Smooth muscle cell (in vitro differentiated cells): ENCODE measurements around the gene MICAL1. TPM values are rescaled to one million over a fixed set of nuclear protein-coding genes. Genes with fewer than 3 reads are reported as not detected.

ENCODE experiments used
- DNase-seq: peaks from one replicate; lab custom pipeline; 2025; ENCODE audit not compliant: unreplicated experiment; lab: John Stamatoyannopoulos, UW
- H2AFZ ChIP-seq: fragments of 200-600 bp; sonication (generic); 2 replicates; pipeline ENCODE4 v1.6.0; 2016; ENCODE audit warnings: antibody characterized with exemption, low read depth, mild to moderate bottlenecking
- H3F3A ChIP-seq: fragments of 200-600 bp; sonication (generic); 2 replicates; pipeline ENCODE4 v1.6.0; 2017; ENCODE audit warnings: antibody characterized with exemption, low read depth
- H3K27ac ChIP-seq: fragments of 200-600 bp; sonication (generic); 2 replicates; pipeline ENCODE4 v1.5.1; 2016; ENCODE audit warnings: low read depth, mild to moderate bottlenecking
- H3K27me3 ChIP-seq: fragments of 200-600 bp; sonication (generic); 2 replicates; pipeline ENCODE4 v1.6.1; 2016; ENCODE audit warnings: low read depth, mild to moderate bottlenecking
- H3K36me3 ChIP-seq: fragments of 200-600 bp; sonication (generic); 2 replicates; pipeline ENCODE4 v1.5.1; 2016; ENCODE audit warnings: low read depth
- H3K4me1 ChIP-seq: fragments of 200-600 bp; sonication (generic); 2 replicates; pipeline ENCODE4 v1.5.1; 2016; ENCODE audit warnings: low read depth
- H3K4me2 ChIP-seq: fragments of 200-600 bp; sonication (generic); 2 replicates; pipeline ENCODE4 v1.6.0; 2016; ENCODE audit warnings: mild to moderate bottlenecking
- H3K4me3 ChIP-seq: fragments of 200-600 bp; sonication (generic); 2 replicates; pipeline ENCODE4 v1.5.1; 2016; ENCODE audit warnings: mild to moderate bottlenecking
- H3K79me2 ChIP-seq: fragments of 200-600 bp; sonication (generic); 2 replicates; pipeline ENCODE4 v1.6.0; 2016; ENCODE audit warnings: low read depth, mild to moderate bottlenecking
- H3K9ac ChIP-seq: fragments of 200-600 bp; sonication (generic); 2 replicates; pipeline ENCODE4 v1.6.0; 2016; ENCODE audit warnings: low read depth
- H3K9me3 ChIP-seq: fragments of 200-600 bp; sonication (generic); replicated peaks from 2 replicates; pipeline ENCODE4 v1.5.1; 2016; ENCODE audit warnings: low read depth
- H4K20me1 ChIP-seq: fragments of 200-600 bp; sonication (generic); 2 replicates; pipeline ENCODE4 v1.6.0; 2016; ENCODE audit warnings: low read depth
- CTCF ChIP-seq: fragments of 200-600 bp; sonication (generic); IDR thresholded peaks from 2 replicates; pipeline ENCODE4 v1.5.1; 2017; ENCODE audit warnings: borderline replicate concordance, mild to moderate bottlenecking, antibody characterized with exemption; ENCODE audit not compliant: insufficient read depth, poor library complexity, severe bottlenecking
- WGBS: methylation state at CpG from one replicate; pipeline ENCODE4 v1.1.7; 2016; ENCODE audit warnings: low lambda C conversion rate; 5-methylcytosine and 5-hydroxymethylcytosine counted together
- polyA plus RNA-seq: library from polyadenylated mRNA; unstranded; fragments of >200 nt; fragmentation: Nextera tagmentation; extraction: Ambion mirVana; gene quantifications from 2 replicates; pipeline ENCODE4 v1.2.1, GENCODE V29; 2016
- total RNA-seq: library from RNA; depleted of rRNA; stranded (reverse); fragments of >200 nt; gene quantifications from 2 replicates; pipeline ENCODE4 v1.2.3, GENCODE V29; 2014

Gene MICAL1
- total and polyA plus RNA-seq, 2 experiments from 2014 or later = 13.3 to 20.8 TPM

GRCh38 chr6:109471105-109471810 lies 15.7 kb upstream of the MICAL1 start:
- Histone ChIP-seq H3K36me3 (peaks cover 8% of the 10 kb centered on the region), H3K4me3 (no peak overlapping the region), H3K9me3 (no peaks in the 10 kb centered on the region), H3K4me2 (no peak overlapping the region), H3K9ac (no peak overlapping the region), H3K27ac (no peak overlapping the region), H3K27me3 (no peaks in the 10 kb centered on the region), H3K4me1 (no peaks in the 10 kb centered on the region), H3K79me2 (peaks cover 4% of the 10 kb centered on the region), H2AFZ (no peak overlapping the region), H4K20me1 (peaks cover 3% of the 10 kb centered on the region), H3F3A (no peaks in the 10 kb centered on the region)
- no peak for TF ChIP-seq CTCF
- 96% methylated on average over 5 of the region's 5 CpGs for WGBS
- no peak for DNase-seq

DNA sequence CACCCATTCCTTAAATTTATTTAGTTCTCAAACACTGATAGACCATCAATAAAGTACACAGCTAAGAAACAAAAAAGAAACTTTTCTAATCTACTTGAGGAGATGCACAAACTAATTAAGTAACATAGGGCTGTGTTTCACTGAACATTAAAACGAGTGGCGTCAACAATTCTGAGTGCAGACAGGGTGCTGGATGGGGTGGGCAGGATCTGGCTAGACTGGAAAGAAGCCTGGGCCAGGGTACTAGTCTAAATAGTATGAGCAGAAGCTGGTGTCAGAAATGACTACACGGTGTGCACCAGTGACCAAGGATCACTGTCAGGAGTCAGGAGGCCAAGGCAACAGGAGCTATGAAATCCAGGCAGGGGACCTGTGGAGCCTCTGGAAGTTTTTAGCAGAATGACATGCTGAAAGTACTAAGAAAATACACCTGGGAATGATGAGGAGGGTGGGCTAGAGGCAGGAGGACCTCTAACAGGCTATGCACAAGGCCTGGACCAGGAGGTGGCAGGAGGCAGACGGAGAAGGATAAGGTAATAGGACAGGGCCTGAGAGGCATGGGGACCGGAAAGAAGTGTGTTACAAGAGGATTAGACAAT lies 14.1 kb upstream of the MICAL1 start:
- 98% methylated on average over 5 of the region's 5 CpGs for WGBS
- no peak for TF ChIP-seq CTCF
- H3K27me3 ChIP-seq = no peaks in the 10 kb centered on the region

GRCh38 chr6:109467696-109468095 lies 12.1 kb upstream of the MICAL1 start:
- Histone ChIP-seq H3K9ac (no peak overlapping the region), H2AFZ (no peak overlapping the region), H4K20me1 (peaks cover 5% of the 10 kb centered on the region), H3F3A (no peaks in the 10 kb centered on the region), H3K36me3 (peaks cover 18% of the 10 kb centered on the region), H3K79me2 (peaks cover 10% of the 10 kb centered on the region), H3K27ac (no peak overlapping the region), H3K4me1 (no peaks in the 10 kb centered on the region), H3K27me3 (no peaks in the 10 kb centered on the region), H3K4me3 (no peak overlapping the region), H3K9me3 (no peaks in the 10 kb centered on the region), H3K4me2 (no peak overlapping the region)
- no peak for DNase-seq
- no peak for TF ChIP-seq CTCF
- 94% methylated on average over 6 of the region's 6 CpGs for WGBS

More for the DNA sequence above, 14.1 kb upstream of the MICAL1 start:
- no peaks in the 10 kb centered on the region for H3K79me2 ChIP-seq
- H2AFZ ChIP-seq = no peak overlapping the region
- no peak overlapping the region for H3K4me3 ChIP-seq
- no peak overlapping the region for H3K27ac ChIP-seq
- H3K9me3 ChIP-seq = no peaks in the 10 kb centered on the region
- no peaks in the 10 kb centered on the region for H4K20me1 ChIP-seq
- no peak for DNase-seq
- no peak overlapping the region for H3K4me2 ChIP-seq
- no peak overlapping the region for H3K9ac ChIP-seq
- H3F3A ChIP-seq = no peaks in the 10 kb centered on the region
- no peaks in the 10 kb centered on the region for H3K4me1 ChIP-seq
- H3K36me3 ChIP-seq = peaks cover 15% of the 10 kb centered on the region
